Astrocyte of the cerebellum (primary cell): Measurements from ENCODE around the gene KLF4.

Source experiments
- DNase-seq: peaks from one replicate; pipeline ENCODE4 v3.0.0-alpha.2; 2011; ENCODE audit warnings: low read depth
- H3K4me3 ChIP-seq: 2 replicates; pipeline ENCODE4 v1.5.1; 2011; ENCODE audit warnings: mild to moderate bottlenecking, low read depth, low read length, moderate library complexity
- CTCF ChIP-seq: IDR thresholded peaks from 2 replicates; pipeline ENCODE4 v1.5.1; 2012; ENCODE audit warnings: low read length, low read depth, moderate library complexity, mild to moderate bottlenecking; ENCODE audit errors: missing control alignments
- in situ Hi-C: cut with HindIII; loops from 2 replicates; pipeline ENCODE4 v1.10.0; 2017; ENCODE audit warnings: low sequenced_read_pairs

The KLF4 gene

GRCh38 chr9:107438211-107439031 is 51.1 kb downstream of the KLF4 start:
- H3K4me3 ChIP-seq: no peak overlapping the region
- in situ Hi-C loops: no loop called here
- no peak for DNase-seq
- no peak for TF ChIP-seq CTCF

- no peak overlapping the region for H3K4me3 ChIP-seq
- in situ Hi-C loops: no loop called here
- no peak for DNase-seq
- TF ChIP-seq CTCF: no peak
Measured at GRCh38 chr9:107437716-107438115, 51.9 kb downstream of the KLF4 start.

GRCh38 chr9:107435415-107435814 is 54.2 kb downstream of the KLF4 start:
- no peak for DNase-seq
- TF ChIP-seq CTCF: no peak

More at GRCh38 chr9:107435415-107435814, 54.2 kb downstream of the KLF4 start:
- in situ Hi-C loops: no loop called here
- no peak overlapping the region for H3K4me3 ChIP-seq
